Measurements from ENCODE around the gene UPF1. TPM values are rescaled to one million over a fixed set of nuclear protein-coding genes. Genes with fewer than 3 reads are reported as not detected.

The UPF1 gene
- total RNA-seq, 1 experiment from 2014 or later, result 96.6 TPM

DNA sequence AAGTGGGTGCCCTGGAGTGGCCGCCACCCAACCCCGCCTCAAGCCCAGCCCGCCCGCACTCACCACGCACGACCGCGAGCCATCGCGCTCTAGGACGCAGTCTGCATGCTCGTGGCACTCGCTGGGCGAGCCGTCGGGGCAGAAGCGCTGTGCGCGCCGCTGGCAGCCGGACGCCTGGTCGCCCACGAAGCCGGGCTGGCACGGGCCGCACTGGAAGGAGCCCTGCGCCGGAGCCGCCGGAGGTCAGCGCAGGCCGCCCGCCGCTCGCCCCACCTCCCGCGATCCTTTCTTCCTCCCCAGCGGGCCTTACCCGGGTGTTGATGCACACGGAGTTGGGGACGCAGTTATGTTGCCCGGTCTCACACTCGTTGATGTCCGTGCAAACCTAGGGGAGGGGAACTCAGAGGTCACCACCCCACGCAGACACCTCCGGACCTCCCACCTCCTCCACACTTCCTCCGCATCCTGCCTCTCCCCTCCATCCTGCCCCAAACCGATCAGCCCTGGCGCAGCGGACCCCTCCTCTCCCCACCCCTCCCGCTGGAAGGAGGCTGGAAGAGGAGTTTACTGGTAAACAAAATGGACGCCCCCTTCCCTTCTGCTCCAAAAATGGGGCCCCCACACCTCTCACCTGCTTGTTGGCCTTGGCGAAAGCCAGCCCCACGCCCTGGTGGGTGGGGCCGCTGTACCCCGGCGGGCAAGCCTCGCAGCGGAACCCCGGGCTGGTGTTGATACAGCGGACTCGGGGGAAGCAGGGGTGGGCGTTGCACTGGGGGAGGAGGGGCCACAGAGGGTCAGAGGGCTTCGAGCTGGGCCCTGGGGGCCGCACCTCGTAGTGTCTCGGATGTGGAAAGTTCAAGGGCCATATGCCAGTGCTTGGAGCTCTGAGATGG lies 43.0 kb upstream of the UPF1 start:
- no TSS peak for BruUV-seq (replicated peaks)
- no peaks in the 10 kb centered on the region for H3K9me3 Mint-ChIP-seq (ENCODE audit: unreplicated experiment)
- H3K27me3 Mint-ChIP-seq (ENCODE audit: insufficient read depth, unreplicated experiment), result peaks cover 21% of the 10 kb centered on the region
- Histone ChIP-seq H3K4me3 (ENCODE audit: low read depth, low read length) (no peak overlapping the region; the same call in 1 of the 2 replicates), H3K27me3 (replicated peaks; ENCODE audit: control insufficient read depth, insufficient read depth, low read length) (peaks cover 2% of the 10 kb centered on the region), H3K9me3 (no peaks in the 10 kb centered on the region), H3K4me1 (peaks cover 9% of the 10 kb centered on the region; the same call in 1 of the 2 replicates), H3K36me3 (ENCODE audit: control insufficient read depth, insufficient read depth, low read length) (no peaks in the 10 kb centered on the region)
- H3K27ac Mint-ChIP-seq (ENCODE audit: unreplicated experiment), result no peak overlapping the region
- H3K36me3 Mint-ChIP-seq (ENCODE audit: insufficient read depth, unreplicated experiment), result no peaks in the 10 kb centered on the region
- intact Hi-C loops (cut with micrococcal nuclease; ENCODE audit: unreplicated experiment), result no loop called here
- ChIA-PET CTCF (interaction anchor here (0.7 kb wide), 1 partner anchor 61 kb away, joined by 3 read pairs; no protein-coding TSS in a partner anchor), POLR2A (no interaction called here)
- TF ChIP-seq, protein P1, sequence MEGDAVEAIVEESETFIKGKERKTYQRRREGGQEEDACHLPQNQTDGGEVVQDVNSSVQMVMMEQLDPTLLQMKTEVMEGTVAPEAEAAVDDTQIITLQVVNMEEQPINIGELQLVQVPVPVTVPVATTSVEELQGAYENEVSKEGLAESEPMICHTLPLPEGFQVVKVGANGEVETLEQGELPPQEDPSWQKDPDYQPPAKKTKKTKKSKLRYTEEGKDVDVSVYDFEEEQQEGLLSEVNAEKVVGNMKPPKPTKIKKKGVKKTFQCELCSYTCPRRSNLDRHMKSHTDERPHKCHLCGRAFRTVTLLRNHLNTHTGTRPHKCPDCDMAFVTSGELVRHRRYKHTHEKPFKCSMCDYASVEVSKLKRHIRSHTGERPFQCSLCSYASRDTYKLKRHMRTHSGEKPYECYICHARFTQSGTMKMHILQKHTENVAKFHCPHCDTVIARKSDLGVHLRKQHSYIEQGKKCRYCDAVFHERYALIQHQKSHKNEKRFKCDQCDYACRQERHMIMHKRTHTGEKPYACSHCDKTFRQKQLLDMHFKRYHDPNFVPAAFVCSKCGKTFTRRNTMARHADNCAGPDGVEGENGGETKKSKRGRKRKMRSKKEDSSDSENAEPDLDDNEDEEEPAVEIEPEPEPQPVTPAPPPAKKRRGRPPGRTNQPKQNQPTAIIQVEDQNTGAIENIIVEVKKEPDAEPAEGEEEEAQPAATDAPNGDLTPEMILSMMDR (IDR thresholded peaks at IDR 0.05; ENCODE audit: insufficient read depth in 1 of 2, low read depth in 1 of 2, low read length in 1 of 2, severe bottlenecking in 1 of 2, unreplicated experiment in 1 of 2), result no peak
- peak overlapping the region; percentile 73 for H3K4me3 Mint-ChIP-seq (ENCODE audit: unreplicated experiment)
- peaks cover 20% of the 10 kb centered on the region for H3K4me1 Mint-ChIP-seq (ENCODE audit: low read depth, unreplicated experiment)
- no peak for DNase-seq

DNA sequence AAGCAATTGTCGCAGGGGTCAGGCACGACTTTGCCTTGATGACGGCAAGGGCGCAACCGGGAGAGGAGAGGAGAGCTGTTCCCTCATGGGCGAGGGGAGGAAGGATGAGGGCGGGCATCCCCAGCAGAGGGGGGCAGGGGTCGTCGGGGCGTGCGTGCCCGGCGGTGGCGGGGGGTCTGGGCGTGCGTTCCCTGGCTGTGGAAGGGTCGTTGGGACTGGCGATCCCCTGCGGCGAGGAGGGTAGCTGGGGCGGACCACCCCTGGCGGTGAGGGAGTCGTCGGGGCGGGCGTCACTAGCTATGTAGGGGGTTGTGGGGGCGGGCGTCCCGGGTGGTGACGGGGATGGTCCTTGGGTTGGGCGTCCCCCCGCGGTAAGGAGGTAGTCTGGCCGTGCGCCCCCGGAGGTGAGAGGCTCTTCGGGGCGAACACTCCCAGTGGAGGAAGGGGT lies 42.3 kb upstream of the UPF1 start:
- TF ChIP-seq, protein P1 (IDR thresholded peaks at IDR 0.05; ENCODE audit: insufficient read depth in 1 of 2, low read depth in 1 of 2, low read length in 1 of 2, severe bottlenecking in 1 of 2, unreplicated experiment in 1 of 2), result no peak
- Mint-ChIP-seq H3K4me3 (ENCODE audit: unreplicated experiment) (peak overlapping the region; percentile 73), H3K9me3 (ENCODE audit: unreplicated experiment) (no peaks in the 10 kb centered on the region), H3K27ac (ENCODE audit: unreplicated experiment) (no peak overlapping the region), H3K4me1 (ENCODE audit: low read depth, unreplicated experiment) (peaks cover 16% of the 10 kb centered on the region), H3K27me3 (ENCODE audit: insufficient read depth, unreplicated experiment) (peaks cover 21% of the 10 kb centered on the region), H3K36me3 (ENCODE audit: insufficient read depth, unreplicated experiment) (no peaks in the 10 kb centered on the region)
- BruUV-seq (replicated peaks), result no TSS peak
- Histone ChIP-seq H3K4me1 (peaks cover 9% of the 10 kb centered on the region; the same call in 1 of the 2 replicates), H3K36me3 (ENCODE audit: control insufficient read depth, insufficient read depth, low read length) (no peaks in the 10 kb centered on the region), H3K27me3 (replicated peaks; ENCODE audit: control insufficient read depth, insufficient read depth, low read length) (peaks cover 2% of the 10 kb centered on the region), H3K9me3 (no peaks in the 10 kb centered on the region), H3K4me3 (ENCODE audit: low read depth, low read length) (peak overlapping the region; percentile 25)
- POLR2A ChIA-PET, result no interaction called here
- intact Hi-C loops (cut with micrococcal nuclease; ENCODE audit: unreplicated experiment), result no loop called here
- DNase-seq, result no peak
- CTCF ChIA-PET, result interaction anchor here (0.7 kb wide), 1 partner anchor 60 kb away, joined by 3 read pairs; no protein-coding TSS in a partner anchor

DNA sequence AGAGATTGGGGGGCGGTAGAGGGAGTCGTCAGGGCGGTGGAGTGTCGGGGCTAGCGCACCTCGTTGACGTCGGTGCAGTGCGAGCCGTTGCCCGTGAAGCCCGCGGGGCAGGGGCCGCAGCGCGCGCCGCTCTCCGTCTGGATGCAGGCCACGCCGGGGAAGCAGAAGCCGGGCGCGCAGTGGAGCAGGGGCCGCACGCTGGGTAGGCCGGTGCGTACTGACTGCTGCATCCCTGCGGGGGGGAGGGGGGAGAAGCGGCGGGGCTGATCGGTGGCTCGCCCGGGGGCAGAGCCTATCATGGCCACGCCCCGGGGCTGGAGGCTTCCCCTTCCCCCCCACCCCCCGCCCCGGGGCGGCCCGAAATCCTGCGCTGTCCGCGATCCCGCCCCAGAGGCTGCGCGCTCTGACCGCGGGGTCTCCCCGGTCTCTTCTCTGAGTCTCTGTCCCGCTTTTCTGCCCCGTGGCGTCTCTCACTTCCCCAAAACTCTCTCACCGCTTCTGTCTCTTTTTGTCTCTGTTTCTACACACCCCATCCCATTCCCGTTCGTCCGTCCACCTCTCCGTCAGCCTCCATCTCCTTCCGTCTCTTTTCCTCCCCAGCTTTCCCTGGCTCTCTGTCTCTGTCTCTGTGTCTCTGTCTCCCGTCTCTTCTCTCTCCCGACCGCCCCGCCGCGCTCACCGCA lies 41.7 kb upstream of the UPF1 start:
- Histone ChIP-seq H3K4me3 (ENCODE audit: low read depth, low read length) (peak overlapping the region; percentile 25), H3K36me3 (ENCODE audit: control insufficient read depth, insufficient read depth, low read length) (no peaks in the 10 kb centered on the region), H3K4me1 (peaks cover 9% of the 10 kb centered on the region; the same call in 1 of the 2 replicates), H3K9me3 (no peaks in the 10 kb centered on the region), H3K27me3 (replicated peaks; ENCODE audit: control insufficient read depth, insufficient read depth, low read length) (peaks cover 2% of the 10 kb centered on the region)
- Mint-ChIP-seq H3K4me1 (ENCODE audit: low read depth, unreplicated experiment) (peaks cover 15% of the 10 kb centered on the region), H3K4me3 (ENCODE audit: unreplicated experiment) (peak overlapping the region; percentile 73), H3K27ac (ENCODE audit: unreplicated experiment) (no peak overlapping the region), H3K36me3 (ENCODE audit: insufficient read depth, unreplicated experiment) (no peaks in the 10 kb centered on the region), H3K9me3 (ENCODE audit: unreplicated experiment) (no peaks in the 10 kb centered on the region), H3K27me3 (ENCODE audit: insufficient read depth, unreplicated experiment) (peaks cover 21% of the 10 kb centered on the region)
- DNase-seq, result peak; percentile 47
- intact Hi-C loops (cut with micrococcal nuclease; ENCODE audit: unreplicated experiment), result no loop called here
- no TSS peak for BruUV-seq (replicated peaks)
- CTCF ChIA-PET, result no interaction called here
- TF ChIP-seq, protein P1 (IDR thresholded peaks at IDR 0.05; ENCODE audit: insufficient read depth in 1 of 2, low read depth in 1 of 2, low read length in 1 of 2, severe bottlenecking in 1 of 2, unreplicated experiment in 1 of 2), result no peak
- POLR2A ChIA-PET, result no interaction called here

Measured in Caco-2 (cell line).